Transverse colon (tissue), 4 donors: Measurements from ENCODE around the gene MTOR. TPM values are rescaled to one million over a fixed set of nuclear protein-coding genes. Genes with fewer than 3 reads are reported as not detected.

Experiments used
- DNase-seq: peaks from one replicate; pipeline ENCODE4 v3.0.0-alpha.2; 2019
- H3K27ac ChIP-seq, 4 donors: fragments of 200-600 bp; sonication (generic); 2 replicates each; pipeline ENCODE4 v1.5.1; 2016 to 2018; ENCODE audit warnings: inconsistent platforms in 4 of 4
- H3K27me3 ChIP-seq: fragments of 200-600 bp; sonication (generic); 2 replicates; pipeline ENCODE4 v1.5.1; 2017; ENCODE audit warnings: inconsistent platforms
- H3K36me3 ChIP-seq, 4 donors: fragments of 200-600 bp; sonication (generic); 2 replicates each; pipeline ENCODE4 v1.5.1; 2017 to 2019; ENCODE audit warnings: inconsistent platforms in 4 of 4
- H3K4me1 ChIP-seq, 4 donors: fragments of 200-600 bp; sonication (generic); 2 replicates each; pipeline ENCODE4 v1.5.1; 2017 to 2020; ENCODE audit warnings: inconsistent platforms in 4 of 4
- H3K4me3 ChIP-seq, 4 donors: fragments of 200-600 bp; sonication (generic); 1 replicate in 1 of 4; 2 replicates in 3 of 4; pipeline versions ENCODE4 v1.5.1 to v1.6.1; 2017 to 2019; ENCODE audit warnings: inconsistent platforms in 4 of 4
- H3K9me3 ChIP-seq, 2 donors: fragments of 200-600 bp; sonication (generic); 2 replicates each; pipeline ENCODE4 v1.5.1; 2017 to 2019; ENCODE audit warnings: inconsistent platforms in 2 of 2
- EP300 ChIP-seq: sonication (generic); formaldehyde crosslinking; IDR thresholded peaks from one replicate; pipeline ENCODE4 v1.6.1; 2017; ENCODE audit warnings: antibody characterized with exemption, low read depth
- POLR2A ChIP-seq: fragments of 450-650 bp; IDR thresholded peaks from one replicate; pipeline ENCODE4 v1.6.1; 2016; ENCODE audit warnings: antibody characterized with exemption, mild to moderate bottlenecking, moderate library complexity
- POLR2AphosphoS5 ChIP-seq, 3 donors: sonication (generic); formaldehyde crosslinking; IDR thresholded peaks; one replicate each; pipeline ENCODE4 v1.6.1; 2016; ENCODE audit warnings: antibody characterized with exemption in 3 of 3
- WGBS, 2 donors: methylation state at CpG; one replicate each; pipeline ENCODE4 v1.1.5; 2018; ENCODE audit warnings: low coverage in 1 of 2; 5-methylcytosine and 5-hydroxymethylcytosine counted together
- in situ Hi-C, 4 donors: fragments of 200-750 bp; cut with MboI; loops; one replicate each; pipeline versions ENCODE4 v1.15.0 to v1.15.1; 2017; ENCODE audit warnings: low sequenced_read_pairs in 3 of 4, low pct_ligation_motif_present in 1 of 4, low pct_unique_long_range_greater_than_20kb in 1 of 4
- intact Hi-C: fragments of 100-400 bp; cut with DNase I; formaldehyde crosslinking; loops from one replicate; pipeline ENCODE4 v1.15.1; 2023; ENCODE audit warnings: low total_unique reads
- total RNA-seq, 4 donors: library from RNA; depleted of rRNA; stranded (reverse); fragments of >200 nt; gene quantifications; one replicate each; pipeline ENCODE4 v1.1.0, GENCODE V29; 2016
- TF ChIP-seq, protein P1 (sequence below), 5 experiments: fragments of 200-600 bp in 3 of 5; fragments of 450-650 bp in 2 of 5; sonication (generic) in 3 of 5; IDR thresholded peaks; 1 replicate in 2 of 5; 2 replicates in 3 of 5; pipeline ENCODE4 v1.5.1; 2016 to 2017; ENCODE audit warnings: antibody characterized with exemption in 5 of 5, inconsistent platforms in 3 of 5, mild to moderate bottlenecking in 2 of 5, moderate library complexity in 1 of 5

Gene MTOR
- total RNA-seq, 4 donors from 2014 or later = 31.0 to 45.6 (median 40.6) TPM

DNA sequence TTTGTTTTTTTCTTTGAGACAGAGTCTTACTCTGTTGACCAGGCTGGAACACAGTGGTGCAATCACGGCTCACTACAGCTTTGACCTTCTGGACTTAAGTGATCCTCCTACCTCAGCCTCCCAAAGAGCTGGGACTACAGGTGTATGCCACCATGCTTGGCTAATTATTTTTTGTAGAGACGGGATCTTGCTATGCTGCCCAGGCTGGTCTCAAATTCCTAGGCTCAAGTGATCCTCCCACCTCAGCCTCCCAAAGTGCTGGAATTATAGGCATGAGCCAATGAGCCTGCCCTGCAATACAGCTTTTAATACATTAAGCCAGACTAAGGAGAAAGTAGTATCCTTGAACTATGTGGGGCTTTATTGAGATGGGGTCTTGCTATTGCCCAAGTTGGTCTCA lies 146.0 kb downstream of the MTOR start:
- no peak overlapping the region for H3K4me3 ChIP-seq
- peaks cover 0 to 56% (median 25%) of the 10 kb centered on the region in 4 donors for H3K36me3 ChIP-seq
- H3K9me3 ChIP-seq = no peaks in the 10 kb centered on the region
- no peaks in the 10 kb centered on the region for H3K4me1 ChIP-seq
- in situ Hi-C loops = no loop called here
- no peak for DNase-seq
- 92 to 93% methylated on average over 2 of the region's 2 CpGs for WGBS, 2 donors
- H3K27me3 ChIP-seq = no peaks in the 10 kb centered on the region
- H3K27ac ChIP-seq = no peak overlapping the region
- intact Hi-C loops = no loop called here
- TF ChIP-seq POLR2AphosphoS5 (IDR thresholded peaks at IDR 0.05) (no peak), EP300 (no peak), POLR2A (no peak)
- TF ChIP-seq, protein P1, sequence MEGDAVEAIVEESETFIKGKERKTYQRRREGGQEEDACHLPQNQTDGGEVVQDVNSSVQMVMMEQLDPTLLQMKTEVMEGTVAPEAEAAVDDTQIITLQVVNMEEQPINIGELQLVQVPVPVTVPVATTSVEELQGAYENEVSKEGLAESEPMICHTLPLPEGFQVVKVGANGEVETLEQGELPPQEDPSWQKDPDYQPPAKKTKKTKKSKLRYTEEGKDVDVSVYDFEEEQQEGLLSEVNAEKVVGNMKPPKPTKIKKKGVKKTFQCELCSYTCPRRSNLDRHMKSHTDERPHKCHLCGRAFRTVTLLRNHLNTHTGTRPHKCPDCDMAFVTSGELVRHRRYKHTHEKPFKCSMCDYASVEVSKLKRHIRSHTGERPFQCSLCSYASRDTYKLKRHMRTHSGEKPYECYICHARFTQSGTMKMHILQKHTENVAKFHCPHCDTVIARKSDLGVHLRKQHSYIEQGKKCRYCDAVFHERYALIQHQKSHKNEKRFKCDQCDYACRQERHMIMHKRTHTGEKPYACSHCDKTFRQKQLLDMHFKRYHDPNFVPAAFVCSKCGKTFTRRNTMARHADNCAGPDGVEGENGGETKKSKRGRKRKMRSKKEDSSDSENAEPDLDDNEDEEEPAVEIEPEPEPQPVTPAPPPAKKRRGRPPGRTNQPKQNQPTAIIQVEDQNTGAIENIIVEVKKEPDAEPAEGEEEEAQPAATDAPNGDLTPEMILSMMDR (IDR thresholded peaks at IDR 0.05) = no peak

DNA sequence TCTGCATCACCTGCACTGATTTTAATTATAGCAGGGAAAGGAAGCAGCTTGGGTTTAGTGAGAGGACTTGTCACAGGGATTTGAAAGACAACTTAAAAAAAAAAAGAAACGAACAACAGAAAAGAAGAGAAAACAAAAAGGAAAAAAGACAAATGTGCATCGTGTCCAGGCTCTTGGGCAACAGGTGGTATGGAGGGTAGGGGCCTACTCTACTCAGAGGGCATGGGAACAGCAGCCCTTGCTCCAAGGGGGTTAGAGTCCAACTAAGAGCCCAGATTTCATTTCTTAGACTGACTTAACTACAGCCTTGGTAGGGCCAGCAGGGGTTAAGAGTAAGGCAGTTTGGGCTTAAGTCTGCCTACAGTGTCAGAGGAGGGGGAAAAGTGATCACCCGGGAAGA lies 147.4 kb downstream of the MTOR start:
- no peak for DNase-seq
- no peak overlapping the region for H3K27ac ChIP-seq
- H3K4me3 ChIP-seq = no peak overlapping the region
- no peaks in the 10 kb centered on the region for H3K4me1 ChIP-seq
- intact Hi-C loops = no loop called here
- TF ChIP-seq POLR2A = no peak
- no peak for TF ChIP-seq POLR2AphosphoS5 (IDR thresholded peaks at IDR 0.05)
- TF ChIP-seq EP300 = no peak
- TF ChIP-seq, protein P1 (IDR thresholded peaks at IDR 0.05) = no peak
- in situ Hi-C loops = no loop called here
- 87 to 89% methylated on average over 3 of the region's 3 CpGs for WGBS, 2 donors
- peaks cover 0 to 44% (median 21%) of the 10 kb centered on the region in 4 donors for H3K36me3 ChIP-seq
- H3K9me3 ChIP-seq = no peaks in the 10 kb centered on the region
- no peaks in the 10 kb centered on the region for H3K27me3 ChIP-seq

DNA sequence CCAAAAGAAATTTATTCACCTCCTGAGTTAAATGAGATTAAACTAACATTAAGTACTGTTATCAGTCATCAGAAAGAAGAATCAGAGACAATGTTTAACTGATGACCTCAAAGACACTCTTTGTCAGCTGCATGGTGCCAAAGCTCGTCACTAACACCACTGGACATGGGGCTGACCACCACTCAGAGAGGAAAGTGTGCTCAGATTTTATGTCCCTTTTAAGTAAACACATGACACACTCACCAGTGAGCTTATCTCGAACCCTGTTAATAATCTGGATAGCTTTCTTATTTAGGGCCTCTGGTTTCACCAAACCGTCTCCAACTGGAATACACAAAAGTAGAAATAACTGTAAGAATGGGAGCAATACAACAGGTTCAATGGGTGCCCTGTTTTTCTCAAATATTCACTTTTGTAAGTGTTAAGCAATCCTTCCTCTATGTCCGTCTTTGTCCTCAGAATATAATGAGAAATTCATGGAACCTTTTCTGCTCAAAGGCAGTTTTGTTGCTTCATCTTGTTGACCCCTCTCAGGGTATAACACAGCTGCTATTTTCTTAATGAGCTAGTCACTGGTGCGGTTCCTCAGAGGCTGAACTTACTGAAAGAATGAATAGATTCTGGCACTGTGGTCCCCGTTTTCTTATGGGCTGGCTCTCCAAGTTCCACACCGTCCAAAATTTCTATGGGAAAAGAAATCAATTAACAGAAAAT lies 153.1 kb downstream of the MTOR start:
- Histone ChIP-seq H3K36me3 (peaks cover 0 to 43% (median 20%) of the 10 kb centered on the region in 4 donors), H3K9me3 (no peaks in the 10 kb centered on the region), H3K27ac (no peak overlapping the region), H3K27me3 (no peaks in the 10 kb centered on the region), H3K4me3 (no peak overlapping the region), H3K4me1 (no peaks in the 10 kb centered on the region)
- in situ Hi-C loops (no loop called here), intact Hi-C loops (no loop called here)
- no peak for DNase-seq
- TF ChIP-seq EP300 (no peak), POLR2A (no peak), POLR2AphosphoS5 (IDR thresholded peaks at IDR 0.05) (no peak)
- TF ChIP-seq, protein P1 (IDR thresholded peaks at IDR 0.05) = no peak
- 85 to 89% methylated on average over 6 to 7 of the region's 7 CpGs for WGBS, 2 donors

DNA sequence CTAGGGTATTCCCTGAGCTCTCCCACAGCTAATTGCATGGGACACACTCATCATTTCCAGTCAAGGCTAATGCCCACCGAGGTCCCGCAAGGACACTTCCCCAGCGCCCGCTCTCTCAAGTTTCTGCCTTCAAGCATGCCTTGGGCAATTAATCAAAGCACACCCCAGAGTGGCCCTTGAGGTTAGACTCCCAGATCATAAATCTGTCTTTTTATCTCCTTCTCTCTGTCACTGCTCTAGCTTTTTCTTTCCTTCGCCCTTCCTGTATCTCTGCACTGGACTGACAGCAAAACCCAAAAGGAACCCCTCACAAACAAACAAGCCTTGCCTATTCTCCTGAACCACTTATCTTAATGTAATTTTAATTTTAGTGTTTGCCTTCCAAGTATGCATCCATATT lies 154.8 kb downstream of the MTOR start:
- in situ Hi-C loops (no loop called here), intact Hi-C loops (no loop called here)
- no peaks in the 10 kb centered on the region for H3K4me1 ChIP-seq
- H3K4me3 ChIP-seq = no peak overlapping the region
- whole genome bisulfite sequencing, 2 donors = 76 to 81% methylated on average over 3 to 5 of the region's 5 CpGs
- H3K27me3 ChIP-seq = no peaks in the 10 kb centered on the region
- no peak overlapping the region for H3K27ac ChIP-seq
- TF ChIP-seq POLR2AphosphoS5 (IDR thresholded peaks at IDR 0.05) (no peak), POLR2A (no peak), EP300 (no peak)
- TF ChIP-seq, protein P1 (IDR thresholded peaks at IDR 0.05) = no peak
- no peaks in the 10 kb centered on the region for H3K9me3 ChIP-seq
- DNase-seq = no peak
- peaks cover 0 to 32% (median 15%) of the 10 kb centered on the region in 4 donors for H3K36me3 ChIP-seq
